Kidney glomerular epithelial cell (primary cell): Measurements from ENCODE around the gene IVD.

ENCODE experiments used
- DNase-seq: peaks from one replicate; lab custom pipeline; 2025; lab: John Stamatoyannopoulos, UW

IVD gene

DNA sequence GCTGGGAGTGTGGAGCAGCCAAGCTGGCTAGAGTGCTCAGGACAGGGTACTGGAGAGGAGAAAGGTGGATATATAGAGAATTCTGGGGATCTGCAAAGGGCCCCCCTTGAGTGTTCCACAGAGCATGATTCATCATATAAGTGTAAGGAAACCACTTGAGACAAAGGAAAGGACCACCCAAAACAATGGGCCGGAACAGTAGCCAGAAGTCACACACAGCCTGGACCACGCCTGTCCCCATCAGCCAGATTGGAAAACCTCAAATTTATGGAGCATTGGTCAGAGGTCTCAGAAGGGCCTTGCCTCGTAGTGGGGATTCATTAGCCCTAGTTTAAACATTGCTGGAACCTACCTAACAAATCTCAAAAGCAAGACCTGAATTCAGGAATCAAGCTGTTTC is 28.0 kb upstream of the IVD start:
- no peak for DNase-seq

DNA sequence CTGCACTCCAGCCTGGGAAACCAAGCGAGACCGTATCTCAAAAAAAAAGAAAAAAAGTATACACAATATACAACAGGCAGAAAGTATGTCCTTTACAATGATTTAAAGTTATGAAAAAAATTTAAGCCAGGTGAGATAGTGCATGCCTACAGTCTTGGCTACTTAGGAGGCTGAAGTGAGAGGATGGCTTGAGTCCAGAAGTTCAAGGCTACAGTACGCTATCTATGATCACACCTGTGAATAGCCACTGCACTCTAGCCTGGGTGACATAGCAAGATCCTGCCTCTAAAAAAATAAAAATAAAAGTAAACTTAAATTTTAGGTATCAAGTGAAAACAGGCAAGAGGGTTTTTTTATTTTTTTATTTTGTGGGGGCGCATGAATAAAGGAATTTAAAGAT is 26.2 kb upstream of the IVD start:
- DNase-seq = no peak

DNA sequence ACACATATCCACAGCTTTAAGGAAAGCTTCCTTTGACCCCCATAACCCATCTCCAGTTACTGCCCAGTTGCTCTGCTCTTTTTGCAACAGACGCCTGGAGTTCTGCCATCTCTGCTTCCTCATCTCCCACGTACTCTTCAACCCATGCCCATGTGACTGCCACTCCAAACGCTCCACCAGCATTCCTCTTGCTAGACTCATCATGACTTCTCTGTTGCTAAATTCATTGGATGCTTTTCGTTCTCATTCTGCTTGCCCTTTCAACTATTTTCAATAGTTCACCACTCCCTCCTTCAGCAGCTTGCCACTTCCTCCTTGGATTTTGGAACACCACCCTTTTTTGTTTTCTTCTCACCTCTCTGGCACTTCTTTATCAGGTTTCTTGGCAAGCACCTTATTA is 25.7 kb upstream of the IVD start:
- peak; percentile 68 for DNase-seq

DNA sequence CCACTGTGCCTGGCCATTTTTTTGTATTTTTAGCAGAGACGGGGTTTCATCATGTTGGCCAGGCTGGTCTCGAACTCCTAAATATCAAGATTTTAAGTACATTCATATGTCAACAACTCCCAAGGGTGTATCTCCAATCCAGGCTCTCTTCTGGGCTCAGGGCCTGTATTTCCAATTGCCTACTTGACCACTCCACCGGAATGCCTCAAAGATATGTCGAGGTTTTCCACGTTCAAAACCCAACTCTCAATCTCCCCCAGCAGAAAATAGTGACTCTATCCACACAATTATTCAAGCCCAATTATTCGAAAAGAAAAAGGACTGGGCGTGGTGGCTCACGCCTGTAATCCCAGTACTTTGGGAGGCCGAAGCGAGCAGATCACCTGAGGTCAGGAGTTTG is 25.0 kb upstream of the IVD start:
- DNase-seq = no peak

DNA sequence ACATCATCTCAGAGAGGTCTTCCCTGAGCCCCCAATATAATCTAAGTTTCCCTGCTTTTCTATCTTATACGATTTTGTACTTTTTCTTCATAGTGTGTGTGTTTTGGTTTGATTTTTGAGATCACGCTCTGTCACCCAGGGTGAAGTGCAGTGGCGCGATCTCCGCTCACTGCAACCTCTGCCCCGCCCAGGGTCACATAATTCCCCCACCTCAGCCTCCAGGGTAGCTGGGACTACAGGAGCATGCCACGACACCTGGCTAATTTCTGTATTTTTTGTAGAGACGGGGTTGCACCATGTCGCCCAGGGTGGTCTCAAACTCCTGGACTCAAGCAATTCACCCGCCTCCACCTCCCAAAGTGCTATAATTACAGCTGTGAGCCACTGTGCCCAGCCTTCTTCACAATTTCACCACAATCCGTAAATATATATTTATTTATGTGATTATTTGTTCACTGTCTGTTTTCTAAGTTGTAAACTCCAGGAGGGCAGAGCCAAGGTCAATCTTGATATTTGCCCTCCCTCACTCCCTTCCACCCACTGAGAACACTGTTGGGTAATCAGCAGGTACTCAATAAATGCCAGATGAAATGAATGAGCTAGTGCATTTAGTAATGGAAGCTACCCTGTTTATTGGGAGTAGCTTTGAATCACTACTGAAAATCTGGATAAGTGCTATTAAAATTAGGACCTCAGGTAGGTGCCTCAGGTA is 23.6 kb upstream of the IVD start:
- DNase-seq = no peak

DNA sequence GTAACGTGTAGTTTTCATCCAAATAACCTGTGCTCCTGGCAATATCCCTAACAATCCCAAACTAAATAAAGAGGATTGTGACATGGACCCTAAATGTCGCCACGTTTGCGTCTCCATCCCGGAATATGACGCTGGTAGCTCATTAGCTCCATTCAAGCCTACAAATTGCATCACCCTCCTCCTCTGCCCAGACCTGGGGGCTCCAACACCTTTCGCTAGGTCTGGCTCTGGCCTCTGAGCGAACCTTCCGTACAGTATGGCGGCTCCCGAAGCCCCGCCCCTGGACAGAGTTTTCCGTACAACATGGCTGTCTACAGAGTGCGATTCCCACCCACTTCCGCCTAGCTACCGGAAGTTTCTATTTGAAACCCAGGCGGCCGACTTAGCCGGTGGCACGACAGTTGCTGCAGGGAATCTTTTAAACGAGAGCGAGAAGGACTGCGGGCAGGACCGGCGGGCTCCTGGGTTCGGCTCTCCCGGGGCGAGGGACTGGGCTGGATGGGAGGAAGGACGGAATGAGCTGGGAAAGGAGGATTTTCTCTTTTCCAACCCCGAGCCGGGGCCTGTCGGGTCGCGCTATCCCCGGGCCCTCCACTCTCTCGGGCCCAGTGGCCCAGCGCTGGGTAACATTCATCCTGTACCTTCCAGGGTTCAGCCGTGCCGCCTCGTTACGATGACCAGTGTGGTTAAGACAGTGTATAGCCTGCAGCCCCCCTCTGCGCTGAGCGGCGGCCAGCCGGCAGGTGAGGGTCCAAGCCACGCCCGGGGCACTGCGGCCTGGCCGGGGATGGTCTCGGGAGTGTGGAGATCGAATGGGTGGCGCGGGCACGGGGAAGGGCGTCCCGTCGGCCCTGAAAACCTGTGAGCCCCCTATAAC is 22.8 kb upstream of the IVD start, which contains the start of gene KNSTRN:
KNSTRN (plus strand) TSS at position 142 of the 877 bp plus-strand sequence; CDS start at position 257, 115 bp downstream.
- DNase-seq = peak; percentile 90

DNA sequence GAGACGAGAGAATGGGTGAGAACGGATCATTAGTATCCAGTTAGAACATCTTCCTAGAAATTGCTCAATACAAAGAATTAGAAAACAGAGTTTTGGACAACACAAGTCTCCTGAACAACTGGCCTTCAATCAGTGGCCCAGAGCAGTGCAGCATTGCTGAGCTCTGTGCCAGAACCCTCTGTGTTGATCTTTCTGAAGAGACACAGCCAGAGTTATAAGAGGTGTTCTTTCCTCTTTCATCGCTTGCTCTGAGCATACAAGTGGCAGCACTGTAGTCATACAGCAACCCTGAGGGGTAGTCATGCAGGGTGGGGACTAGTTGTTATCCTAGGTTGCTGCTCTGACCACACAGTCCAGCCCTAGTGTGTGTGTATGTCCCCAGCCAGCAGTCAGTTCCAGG is 19.1 kb upstream of the IVD start:
- DNase-seq = no peak

DNA sequence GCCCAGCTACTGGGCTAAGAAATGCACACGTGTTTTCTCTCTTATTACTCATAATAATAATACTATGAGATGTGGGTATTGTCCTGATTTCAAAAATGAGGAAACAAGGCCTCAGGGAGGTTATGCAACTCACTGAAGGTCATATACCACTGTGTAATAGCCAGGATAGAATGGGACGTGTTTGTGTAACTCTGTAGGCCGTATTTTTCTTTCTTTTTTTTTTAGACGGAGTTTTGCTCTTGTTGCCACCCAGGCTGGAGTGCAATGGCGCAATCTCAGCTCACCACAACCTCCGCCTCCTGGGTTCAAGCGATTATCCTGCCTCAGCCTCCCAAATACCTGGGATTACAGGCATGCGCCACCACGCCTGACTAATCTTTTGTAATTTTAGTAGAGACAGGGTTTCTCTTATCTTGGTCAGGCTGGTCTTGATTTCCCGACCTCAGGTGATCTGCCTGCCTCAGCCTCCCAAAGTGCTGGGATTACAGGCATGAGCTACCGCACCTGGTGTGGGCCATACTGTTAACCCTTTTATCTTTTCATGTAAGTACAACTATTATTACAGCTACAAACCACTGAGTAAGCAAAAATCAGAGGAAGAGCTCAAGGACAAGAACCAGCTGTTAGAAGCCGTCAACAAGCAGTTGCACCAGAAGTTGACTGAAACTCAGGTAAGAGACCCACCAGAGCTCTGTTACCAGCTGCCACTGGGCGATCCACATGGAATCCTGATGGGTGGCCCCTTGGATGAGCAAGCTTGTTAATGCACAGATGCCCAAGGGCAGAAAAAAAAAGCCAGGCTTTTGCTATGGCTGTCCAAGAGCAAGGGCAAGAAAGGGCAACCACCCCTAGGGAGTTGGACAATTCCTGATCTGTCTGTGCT is 16.4 kb upstream of the IVD start:
- no peak for DNase-seq

DNA sequence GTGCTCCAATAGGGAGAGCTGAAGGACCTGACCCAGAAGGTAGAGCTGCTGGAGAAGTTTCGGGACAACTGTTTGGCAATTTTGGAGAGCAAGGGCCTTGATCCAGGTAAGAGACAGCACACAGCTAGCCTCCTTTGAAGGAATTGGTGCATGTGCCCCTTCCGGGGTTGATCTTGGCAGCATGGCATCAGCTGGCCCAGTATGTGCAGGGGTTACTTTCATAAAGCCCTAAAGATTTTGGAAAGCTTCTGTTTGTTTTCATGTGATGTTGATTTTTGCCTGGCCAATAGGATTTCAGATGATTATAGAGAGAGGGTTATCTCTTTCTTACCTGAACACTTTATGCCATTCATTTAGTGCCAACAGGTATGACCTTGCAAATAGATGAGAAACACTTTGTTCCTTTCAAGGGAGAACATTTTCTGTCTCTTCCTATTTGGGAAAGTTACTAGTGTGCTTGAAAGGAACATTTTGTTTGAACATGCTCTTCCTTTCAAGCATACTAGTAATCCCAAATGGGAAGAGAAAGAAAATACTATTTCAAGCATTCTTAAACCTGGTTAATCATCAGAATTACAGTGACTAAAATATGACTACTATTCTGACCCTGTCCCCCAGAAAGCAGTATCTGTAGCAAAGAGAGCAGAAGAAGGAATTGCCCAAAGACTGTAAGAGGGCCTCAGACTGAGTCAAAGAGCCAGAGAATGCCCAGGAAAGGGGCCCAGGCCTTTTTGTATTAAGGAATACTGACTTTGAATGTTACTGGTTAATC is 15.6 kb upstream of the IVD start:
- DNase-seq = no peak

DNA sequence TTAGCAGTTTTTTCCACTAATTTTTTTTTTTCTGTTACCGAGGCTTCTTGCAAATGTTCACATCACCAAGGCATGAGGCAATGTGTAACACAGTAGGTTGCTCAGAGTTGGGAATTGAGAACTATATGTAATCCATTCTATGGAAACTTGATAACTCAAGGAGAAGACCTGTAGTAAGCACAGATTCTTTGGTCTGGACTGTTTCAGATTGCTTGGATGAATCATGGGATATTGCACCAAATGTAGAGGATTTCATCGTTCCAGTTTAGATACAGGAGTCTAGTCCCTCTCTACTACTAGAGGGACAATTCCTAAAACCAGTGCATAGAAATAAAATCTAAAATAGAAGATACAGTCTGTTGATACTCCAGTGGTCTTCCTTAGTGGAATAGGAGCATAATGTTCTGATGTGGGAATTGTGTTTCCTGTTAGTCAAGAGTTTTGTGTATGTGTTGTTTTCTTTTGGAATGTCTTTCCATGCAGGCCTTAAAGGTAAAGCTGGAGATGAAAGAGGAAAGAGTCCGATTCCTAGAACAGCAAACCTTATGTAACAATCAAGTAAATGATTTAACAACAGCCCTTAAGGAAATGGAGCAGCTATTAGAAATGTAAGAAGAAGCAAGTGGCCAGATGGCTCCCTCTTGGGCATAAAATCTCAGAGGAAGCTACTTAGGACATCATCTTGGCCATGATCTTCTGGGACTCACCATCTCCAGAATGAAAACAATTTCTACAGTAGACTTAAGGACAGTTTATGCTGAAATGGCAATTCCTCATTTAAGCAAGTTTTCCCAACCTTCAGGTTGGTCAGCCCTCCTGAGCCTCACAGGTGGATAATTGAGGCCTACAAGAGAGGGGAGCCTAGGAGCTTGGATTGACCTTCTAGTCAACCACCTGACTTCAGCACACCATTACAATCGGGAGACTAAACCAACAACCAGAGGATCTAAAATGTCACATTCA is 12.3 kb upstream of the IVD start:
- DNase-seq = no peak

DNA sequence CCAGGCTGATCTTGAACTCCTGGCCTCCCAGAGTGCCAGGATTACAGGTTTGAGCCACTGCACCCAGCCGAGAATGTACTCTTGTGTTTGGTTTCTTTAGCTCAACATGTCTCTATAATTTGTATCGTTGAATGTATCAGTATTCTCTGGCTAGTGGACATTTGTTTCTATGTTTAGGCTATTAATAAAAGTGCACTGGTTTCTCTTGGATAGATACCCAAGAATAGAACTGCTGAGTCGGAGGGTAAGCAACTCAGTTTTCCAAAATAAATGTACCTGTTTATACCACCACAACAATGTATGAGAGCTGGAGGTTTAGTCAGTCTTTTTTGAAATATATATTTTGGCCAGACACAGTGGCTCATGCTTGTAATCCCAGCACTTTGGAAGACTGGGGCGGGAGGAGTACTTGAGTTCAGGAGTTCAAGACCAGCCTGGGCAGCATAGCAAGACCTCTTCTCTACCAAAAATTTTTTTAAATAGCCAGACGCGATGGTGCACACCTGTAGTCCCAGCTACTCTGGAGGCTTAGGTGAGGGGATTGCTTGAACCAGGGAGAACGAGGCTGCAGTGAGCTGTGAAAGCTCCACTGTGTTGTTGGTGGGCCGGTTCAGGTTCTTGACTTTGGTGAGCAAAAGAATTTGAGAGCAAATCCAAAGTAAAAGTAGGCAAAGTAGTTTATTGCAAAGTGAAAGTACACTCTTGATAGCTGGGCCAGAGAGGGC is 7.7 kb upstream of the IVD start:
- DNase-seq = no peak

DNA sequence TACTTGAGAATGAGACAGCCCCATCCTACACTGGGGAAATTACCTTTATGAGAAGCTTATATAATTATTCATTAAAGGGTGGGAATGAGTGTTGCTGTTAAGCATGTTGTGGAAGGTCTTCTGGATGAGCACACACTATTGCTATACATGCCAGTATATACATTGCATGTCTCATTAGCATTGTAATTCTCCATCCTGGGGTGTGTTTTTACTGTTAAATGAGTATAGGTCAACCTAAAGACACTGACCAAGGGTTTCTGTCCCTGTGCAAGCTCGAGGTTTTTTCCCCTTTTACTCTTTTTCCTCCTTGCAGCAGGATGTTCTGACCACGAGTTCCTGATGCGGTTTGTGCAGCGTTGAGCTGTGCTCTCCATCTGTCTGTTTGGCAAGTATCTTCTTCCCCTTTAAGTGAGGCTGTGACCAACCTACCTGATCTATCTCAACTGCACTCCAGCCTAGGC is 7.2 kb upstream of the IVD start:
- no peak for DNase-seq

DNA sequence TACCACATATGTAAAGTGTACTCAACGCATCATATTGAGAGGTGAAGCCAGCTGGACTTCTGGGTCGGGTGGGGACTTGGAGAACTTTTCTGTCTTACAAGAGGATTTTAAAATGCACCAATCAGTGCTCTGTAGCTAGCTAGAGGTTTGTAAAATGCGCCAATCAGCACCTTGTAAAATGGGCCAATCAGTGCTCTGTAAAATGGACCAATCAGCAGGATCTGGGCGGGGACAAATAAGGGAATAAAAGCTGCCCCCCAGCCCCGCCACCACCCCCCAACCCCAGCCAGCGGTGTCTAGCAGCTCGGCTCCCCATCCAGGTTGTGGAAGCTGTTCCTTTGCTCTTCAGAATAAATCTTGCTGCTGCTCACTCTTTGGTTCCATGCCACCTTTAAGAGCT is 6.2 kb upstream of the IVD start:
- no peak for DNase-seq

DNA sequence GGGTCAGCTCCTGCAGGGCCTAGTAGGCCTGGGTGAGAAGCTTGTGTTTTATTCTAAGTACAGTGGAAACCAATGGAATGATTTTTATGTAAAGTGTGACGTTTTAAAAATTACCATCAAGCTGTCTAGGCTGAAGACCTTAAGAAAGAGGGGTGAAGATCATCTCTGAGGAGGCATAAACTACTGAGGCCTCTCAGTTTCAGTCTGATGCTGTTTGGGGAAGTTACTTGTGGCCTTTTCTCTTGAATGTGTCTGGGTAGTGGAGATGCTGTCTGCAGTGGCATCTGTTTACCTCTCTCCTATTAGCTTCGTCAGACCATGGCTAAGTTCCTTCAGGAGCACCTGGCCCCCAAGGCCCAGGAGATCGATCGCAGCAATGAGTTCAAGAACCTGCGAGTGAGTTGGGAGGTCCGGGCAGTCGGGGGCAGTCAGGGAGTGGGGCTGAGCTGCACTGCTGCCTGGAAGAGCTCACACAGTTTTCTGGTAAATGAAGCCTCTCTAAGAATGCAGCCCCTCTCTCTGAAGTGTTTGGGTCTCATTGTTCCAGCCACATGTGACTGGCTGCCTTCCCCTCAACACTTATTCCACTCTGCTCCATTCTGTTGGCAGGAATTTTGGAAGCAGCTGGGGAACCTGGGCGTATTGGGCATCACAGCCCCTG is 1.9 kb downstream of the IVD start:
- no peak for DNase-seq

DNA sequence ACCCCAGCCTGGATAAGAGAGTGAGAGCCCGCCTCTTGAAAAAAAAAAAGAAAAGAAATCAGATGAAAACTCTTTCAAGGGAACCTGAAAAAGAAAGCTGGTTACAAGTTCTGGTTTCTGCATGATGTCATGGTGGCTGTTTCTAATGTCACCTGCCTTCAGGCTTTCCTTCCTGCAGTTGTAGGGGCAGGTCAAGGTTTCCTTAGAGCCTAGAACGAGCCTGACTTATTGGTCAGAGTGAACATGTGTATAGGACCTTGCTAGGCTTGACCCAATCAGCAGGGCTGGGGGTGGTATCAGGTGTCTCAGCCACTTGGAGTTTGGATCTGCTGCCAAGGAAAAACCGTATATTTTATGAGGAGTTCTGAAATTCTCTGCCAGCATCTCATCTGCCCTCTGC is 3.8 kb downstream of the IVD start:
- DNase-seq = no peak

DNA sequence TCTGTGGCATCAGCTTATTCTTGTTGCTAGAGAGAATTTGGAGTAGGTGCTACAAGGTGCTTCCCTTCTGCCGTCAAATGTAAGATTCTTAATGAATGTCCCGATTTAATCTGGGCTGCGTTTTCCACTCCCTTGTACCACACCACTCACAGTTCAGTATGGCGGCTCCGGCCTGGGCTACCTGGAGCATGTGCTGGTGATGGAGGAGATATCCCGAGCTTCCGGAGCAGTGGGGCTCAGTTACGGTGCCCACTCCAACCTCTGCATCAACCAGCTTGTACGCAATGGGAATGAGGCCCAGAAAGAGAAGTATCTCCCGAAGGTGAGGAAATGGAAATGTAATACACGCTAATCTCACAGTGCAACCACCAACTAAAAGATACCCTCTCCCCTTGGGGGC is 4.9 kb downstream of the IVD start:
- DNase-seq = no peak

DNA sequence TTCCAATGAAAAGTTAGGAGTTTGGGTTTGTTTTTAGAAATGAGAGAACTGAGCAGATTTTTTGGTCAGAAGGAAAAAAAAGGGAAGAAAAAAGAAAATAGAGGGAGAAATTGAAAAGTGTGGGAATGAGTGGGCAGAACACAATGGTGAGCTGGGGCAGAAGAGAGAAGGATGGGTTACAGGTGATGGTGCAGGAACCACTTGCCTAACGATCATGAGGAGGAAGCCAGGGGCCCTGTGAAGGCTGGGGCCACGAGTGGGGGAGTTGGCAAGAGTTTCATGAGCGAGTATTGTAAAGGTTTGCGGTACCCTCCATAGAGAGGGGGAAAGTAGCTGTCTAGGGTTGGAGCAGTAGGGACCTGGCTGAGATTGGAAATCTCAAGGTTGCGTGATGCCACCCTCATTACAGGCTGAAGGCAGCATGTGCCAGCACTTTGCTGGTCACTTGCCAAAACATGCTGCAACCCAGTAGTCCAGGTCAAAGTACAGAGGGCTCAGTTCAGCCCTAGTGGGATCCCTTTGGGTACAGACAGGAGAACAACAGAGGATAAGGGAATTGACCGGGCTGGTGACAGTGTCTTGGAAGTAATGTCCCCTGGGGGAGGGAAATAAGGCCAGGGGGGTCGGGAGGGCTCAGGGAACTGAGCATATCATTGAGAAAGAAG is 6.6 kb downstream of the IVD start:
- DNase-seq = no peak

DNA sequence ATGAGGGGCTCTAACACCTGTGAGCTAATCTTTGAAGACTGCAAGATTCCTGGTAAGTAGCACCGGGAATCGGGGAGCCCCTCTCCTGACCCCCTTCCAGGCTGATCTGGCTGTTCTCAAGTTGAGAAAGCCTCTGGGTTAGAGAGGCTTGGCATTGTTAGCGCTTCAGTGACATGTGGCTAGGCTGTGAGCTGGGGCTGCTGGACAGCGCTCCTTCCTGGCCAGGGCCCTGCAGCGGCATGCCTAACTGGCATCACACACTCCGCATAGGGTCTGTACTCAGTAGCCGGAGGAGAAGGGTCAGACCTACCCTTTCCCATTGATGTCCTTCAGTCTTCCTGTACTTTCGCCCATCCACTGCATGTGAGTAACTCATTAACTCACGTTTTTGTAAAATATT is 7.4 kb downstream of the IVD start:
- DNase-seq = no peak

DNA sequence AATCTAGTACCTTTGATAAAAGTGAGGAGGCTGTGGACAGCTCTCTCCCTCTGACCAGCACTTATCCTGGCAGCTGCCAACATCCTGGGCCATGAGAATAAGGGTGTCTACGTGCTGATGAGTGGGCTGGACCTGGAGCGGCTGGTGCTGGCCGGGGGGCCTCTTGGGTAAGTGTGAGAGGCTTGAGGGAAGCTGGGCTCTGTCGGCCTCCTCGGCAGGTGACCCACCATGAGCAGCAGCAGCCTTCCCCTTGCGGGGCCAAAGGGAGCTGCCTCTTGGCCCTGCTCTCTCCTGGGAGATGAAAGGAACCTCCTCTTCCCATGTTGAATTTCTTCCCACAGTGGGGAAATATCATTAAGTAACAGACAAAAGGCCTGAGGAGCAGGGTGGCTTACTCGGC is 9.2 kb downstream of the IVD start:
- no peak for DNase-seq
